Neural cell (in vitro differentiated cells): ENCODE results near the gene GNA12. TPM values are rescaled to one million over a fixed set of nuclear protein-coding genes. Genes with fewer than 3 reads are reported as not detected.

Source experiments
- H2AFZ ChIP-seq: fragments of 200-600, 300-800 bp; sonication (generic), shearing (Covaris generic); 2 replicates; pipeline ENCODE4 v1.6.0; 2014; ENCODE audit warnings: low read depth, mild to moderate bottlenecking, antibody characterized with exemption, low read length, moderate library complexity
- H3F3A ChIP-seq: fragments of 200-600 bp; shearing (Covaris generic); 2 replicates; pipeline ENCODE4 v1.6.1; 2016; ENCODE audit warnings: mild to moderate bottlenecking, moderate library complexity, mixed read lengths, antibody characterized with exemption, low read length; ENCODE audit not compliant: insufficient read depth, poor library complexity, severe bottlenecking
- H3K27ac ChIP-seq: fragments of 200-600, 300-800 bp; sonication (generic), shearing (Covaris generic); 2 replicates; pipeline ENCODE4 v1.5.1; 2014; ENCODE audit warnings: mild to moderate bottlenecking, low read length, moderate library complexity
- H3K27me3 ChIP-seq: fragments of 300-800, 200-600 bp; sonication (generic), shearing (Covaris generic); 2 replicates; pipeline ENCODE4 v1.6.0; 2014; ENCODE audit warnings: mild to moderate bottlenecking, low read depth, low read length, moderate library complexity; ENCODE audit not compliant: insufficient read depth
- H3K36me3 ChIP-seq: fragments of 300-800, 200-600 bp; sonication (generic), shearing (Covaris generic); 2 replicates; pipeline ENCODE4 v1.5.1; 2014; ENCODE audit warnings: mild to moderate bottlenecking, antibody characterized with exemption, low read length, moderate library complexity; ENCODE audit not compliant: insufficient read depth
- H3K4me2 ChIP-seq: fragments of 300-800, 200-600 bp; sonication (generic), shearing (Covaris generic); 2 replicates; pipeline ENCODE4 v1.6.0; 2014; ENCODE audit warnings: mild to moderate bottlenecking, low read length
- H3K4me3 ChIP-seq: fragments of 300-800, 200-600 bp; sonication (generic), shearing (Covaris generic); 2 replicates; pipeline ENCODE4 v1.5.1; 2014; ENCODE audit warnings: mild to moderate bottlenecking, low read length, moderate library complexity
- H3K79me2 ChIP-seq: fragments of 200-600 bp; shearing (Covaris generic); replicated peaks from 2 replicates; pipeline ENCODE4 v1.6.0; 2014; ENCODE audit warnings: mild to moderate bottlenecking, low read length, moderate library complexity; ENCODE audit not compliant: insufficient read depth
- H3K9ac ChIP-seq: fragments of 300-800, 200-600 bp; sonication (generic), shearing (Covaris generic); 2 replicates; pipeline ENCODE4 v1.6.1; 2016; ENCODE audit warnings: mild to moderate bottlenecking, low read length, mixed read lengths
- H3K9me2 ChIP-seq: fragments of 200-600 bp; shearing (Covaris generic); 2 replicates; pipeline ENCODE4 v1.6.1; 2016; ENCODE audit warnings: mild to moderate bottlenecking, low read length, mixed read lengths; ENCODE audit not compliant: insufficient read depth
- H3K9me3 ChIP-seq: fragments of 200-600, 300-800 bp; sonication (generic), shearing (Covaris generic); 2 replicates; pipeline ENCODE4 v1.6.1; 2016; ENCODE audit warnings: mild to moderate bottlenecking, mixed run types, low read length, moderate library complexity, mixed read lengths
- H4K20me1 ChIP-seq: fragments of 200-600 bp; shearing (Covaris generic); 2 replicates; pipeline ENCODE4 v1.6.1; 2016; ENCODE audit warnings: mild to moderate bottlenecking, mixed run types; ENCODE audit not compliant: insufficient read depth
- CTCF ChIP-seq: fragments of 450-650 bp; IDR thresholded peaks from 2 replicates; pipeline ENCODE4 v1.5.1; 2014; ENCODE audit warnings: antibody characterized with exemption, mild to moderate bottlenecking, moderate library complexity; ENCODE audit not compliant: poor library complexity, severe bottlenecking
- EP300 ChIP-seq: fragments of 450-650 bp; conservative IDR thresholded peaks from 2 replicates; pipeline ENCODE4 v1.6.1; 2014; ENCODE audit warnings: antibody characterized with exemption, mild to moderate bottlenecking, moderate library complexity; ENCODE audit not compliant: poor library complexity, severe bottlenecking
- EZH2 ChIP-seq: fragments of 200-600, 300-800 bp; shearing (Covaris generic), sonication (generic); IDR thresholded peaks from 2 replicates; pipeline ENCODE4 v1.6.1; 2014; ENCODE audit warnings: antibody characterized with exemption, low read length, borderline replicate concordance, mild to moderate bottlenecking; ENCODE audit not compliant: insufficient read depth, poor library complexity, severe bottlenecking
- MXI1 ChIP-seq: fragments of 450-650 bp; conservative IDR thresholded peaks from 2 replicates; pipeline ENCODE4 v1.6.1; 2014; ENCODE audit warnings: antibody characterized with exemption, mild to moderate bottlenecking; ENCODE audit not compliant: poor library complexity, severe bottlenecking
- POLR2AphosphoS5 ChIP-seq: IDR thresholded peaks from 2 replicates; pipeline ENCODE4 v1.6.1; 2012
- RAD21 ChIP-seq: fragments of 450-650 bp; conservative IDR thresholded peaks from 2 replicates; pipeline ENCODE4 v1.6.1; 2014; ENCODE audit warnings: antibody characterized with exemption, mild to moderate bottlenecking, moderate library complexity
- REST ChIP-seq: IDR thresholded peaks from 2 replicates; pipeline ENCODE4 v1.6.1; 2012; ENCODE audit warnings: borderline replicate concordance
- SMC3 ChIP-seq: fragments of 450-650 bp; conservative IDR thresholded peaks from 2 replicates; pipeline ENCODE4 v1.6.1; 2014; ENCODE audit warnings: antibody characterized with exemption, mild to moderate bottlenecking, moderate library complexity; ENCODE audit not compliant: poor library complexity
- TAF1 ChIP-seq: IDR thresholded peaks from 2 replicates; pipeline ENCODE4 v1.6.1; 2012; ENCODE audit warnings: low read depth
- polyA plus RNA-seq: library from polyadenylated mRNA; depleted of rRNA; stranded (reverse); fragments of >200 nt; gene quantifications from 2 replicates; pipeline ENCODE4 v1.2.3, GENCODE V29; 2014

The GNA12 gene
- polyA plus RNA-seq, 1 donor from 2014 or later = 15.5 TPM

DNA sequence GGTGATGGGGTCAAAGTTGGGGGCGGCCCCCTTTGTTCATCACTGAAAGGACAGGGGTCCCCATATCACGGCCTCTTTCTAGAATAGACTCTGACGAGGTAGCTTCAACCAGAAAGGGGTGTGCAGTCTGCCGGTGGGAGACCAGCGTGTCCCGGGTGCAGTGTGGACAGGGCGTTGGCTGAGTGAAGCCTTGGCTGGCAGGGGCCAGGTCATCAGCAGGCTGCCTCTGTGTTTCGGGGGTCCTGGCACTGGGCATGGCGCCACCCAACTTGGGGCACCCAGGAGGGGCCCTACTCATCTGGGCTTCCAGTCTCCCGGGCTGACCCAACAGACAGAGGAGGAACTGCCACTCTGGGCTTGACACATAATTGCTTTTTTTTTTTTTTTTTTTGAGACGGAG lies 159.6 kb downstream of the GNA12 start:
- no peaks in the 10 kb centered on the region for H3F3A ChIP-seq
- H3K4me2 ChIP-seq = no peak overlapping the region
- no peaks in the 10 kb centered on the region for H3K9me2 ChIP-seq
- no peak overlapping the region for H3K27ac ChIP-seq
- no peaks in the 10 kb centered on the region for H3K79me2 ChIP-seq
- peaks cover 25% of the 10 kb centered on the region for H3K27me3 ChIP-seq
- no peak overlapping the region for H2AFZ ChIP-seq
- no peaks in the 10 kb centered on the region for H3K36me3 ChIP-seq
- no peak overlapping the region for H3K4me3 ChIP-seq
- no peaks in the 10 kb centered on the region for H3K9me3 ChIP-seq
- no peak overlapping the region for H3K9ac ChIP-seq
- H4K20me1 ChIP-seq = no peaks in the 10 kb centered on the region
- TF ChIP-seq EZH2 (no peak), SMC3 (no peak), CTCF (no peak), TAF1 (no peak), EP300 (no peak), RAD21 (no peak), REST (no peak), POLR2AphosphoS5 (no peak), MXI1 (no peak)

GRCh38 chr7:2681929-2682799 lies 161.9 kb downstream of the GNA12 start:
- Histone ChIP-seq H3K27ac (no peak overlapping the region), H3K4me2 (no peak overlapping the region), H3K9me3 (no peaks in the 10 kb centered on the region), H3K79me2 (no peaks in the 10 kb centered on the region), H3K36me3 (no peaks in the 10 kb centered on the region), H3K27me3 (peaks cover 3% of the 10 kb centered on the region), H3K9ac (no peak overlapping the region), H3K9me2 (no peaks in the 10 kb centered on the region), H4K20me1 (no peaks in the 10 kb centered on the region), H3F3A (no peaks in the 10 kb centered on the region), H2AFZ (no peak overlapping the region), H3K4me3 (no peak overlapping the region)
- no peak for TF ChIP-seq MXI1
- no peak for TF ChIP-seq EZH2
- no peak for TF ChIP-seq TAF1
- TF ChIP-seq CTCF = no peak
